Hindlimb muscle (tissue), 1 donor: ENCODE measurements around the gene BRD4. TPM values are rescaled to one million over a fixed set of nuclear protein-coding genes. Genes with fewer than 3 reads are reported as not detected.
A peak's percentile ranks its signal among the peaks of the same experiment; 100 is the strongest.

Experiments
- DNase-seq: peaks from one replicate; pipeline ENCODE4 v3.0.0-alpha.2; 2013
- polyA plus RNA-seq: library from polyadenylated mRNA; unstranded; fragments of 120-200 nt; gene quantifications from one replicate; pipeline ENCODE4 v1.2.1, GENCODE V29; 2013; ENCODE audit not compliant: insufficient read length

BRD4 gene
- polyA plus RNA-seq, 1 donor = 47.5 TPM

DNA sequence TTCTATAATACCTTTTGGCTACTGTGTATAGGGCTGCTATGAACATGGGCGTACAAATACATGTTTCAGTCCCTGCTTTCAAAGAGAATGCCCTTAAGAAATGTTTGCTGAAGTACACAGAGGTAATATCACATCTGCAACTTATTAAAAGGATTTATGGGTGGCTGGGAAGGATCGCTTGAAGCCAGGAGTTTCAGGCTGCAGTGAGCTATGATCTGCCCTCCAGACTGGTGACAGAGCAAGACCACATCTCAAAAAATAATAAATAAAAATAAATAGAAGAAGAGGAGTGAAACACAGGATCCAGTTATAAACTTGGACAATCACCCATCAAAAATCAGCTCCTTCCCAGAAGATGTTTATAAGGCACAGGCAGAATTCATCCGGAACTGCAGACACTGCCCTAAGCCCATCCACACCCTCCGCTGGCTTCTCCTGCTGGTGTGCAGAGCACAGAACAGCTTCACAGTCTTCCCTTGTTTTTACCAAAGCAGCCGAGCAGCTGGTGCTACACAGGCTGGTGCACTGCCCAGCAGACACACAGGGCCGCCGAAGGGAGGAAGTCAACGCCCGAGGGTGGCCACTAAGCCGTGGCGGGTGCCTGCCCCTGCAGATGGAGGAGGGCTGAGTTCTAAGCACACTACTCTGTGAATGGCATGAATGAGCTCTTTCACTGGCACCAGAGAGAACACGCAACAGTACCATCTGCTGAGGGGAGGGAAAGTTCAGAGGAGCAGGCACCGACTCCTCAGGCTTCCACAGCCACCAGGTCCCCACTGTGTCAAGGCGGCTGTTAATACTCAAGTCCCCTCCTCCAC lies 44.0 kb downstream of the BRD4 start:
- no peak for DNase-seq

DNA sequence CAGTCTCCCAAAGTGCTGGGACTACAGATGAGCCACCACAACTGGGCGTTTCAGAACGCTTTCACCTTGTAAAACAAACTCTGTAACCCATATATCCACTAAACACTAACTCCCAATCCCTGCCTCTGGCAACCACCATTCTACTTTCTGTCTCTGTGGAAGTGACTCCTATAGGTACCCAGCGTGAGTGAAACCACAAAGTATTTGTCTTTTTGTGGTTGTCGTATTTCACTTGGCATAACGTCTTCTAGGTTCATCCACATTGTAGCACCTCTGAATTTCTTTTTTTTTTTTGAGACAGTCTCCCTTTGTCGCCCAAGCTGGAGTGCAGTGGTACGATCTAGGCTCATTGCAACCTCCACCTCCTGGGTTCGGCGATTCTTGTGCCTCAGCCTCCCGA lies 44.8 kb downstream of the BRD4 start:
- no peak for DNase-seq

DNA sequence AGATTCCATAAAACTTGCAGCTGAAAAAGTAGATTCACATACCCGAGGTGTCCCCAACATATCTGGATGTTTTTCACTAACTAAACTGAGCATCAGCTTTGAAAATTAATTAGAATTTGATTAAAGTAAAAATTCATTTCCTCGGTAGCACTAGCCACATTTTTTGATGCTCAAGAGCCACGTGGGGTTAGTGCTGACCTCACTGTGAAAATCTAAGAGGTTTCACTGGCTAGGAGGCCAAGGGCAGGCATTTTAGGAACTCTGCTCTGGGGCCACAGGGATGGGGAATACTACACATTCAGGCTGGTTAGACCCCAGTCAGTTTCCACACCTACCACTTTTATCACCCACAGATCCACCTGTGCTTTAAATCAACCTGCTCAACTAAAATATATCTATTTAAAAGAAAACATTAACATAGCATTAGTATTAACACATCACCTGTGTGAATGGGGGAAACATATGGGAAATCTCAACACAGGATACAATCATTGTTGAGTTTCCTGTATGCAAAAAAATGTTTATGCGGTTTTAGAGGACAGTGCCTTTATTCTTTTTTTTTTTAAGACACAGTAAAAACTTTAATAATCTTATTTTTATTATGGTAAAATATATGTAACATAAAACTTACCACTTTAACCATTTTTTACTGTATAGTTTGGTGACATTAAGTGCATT lies 45.5 kb downstream of the BRD4 start:
- no peak for DNase-seq

DNA sequence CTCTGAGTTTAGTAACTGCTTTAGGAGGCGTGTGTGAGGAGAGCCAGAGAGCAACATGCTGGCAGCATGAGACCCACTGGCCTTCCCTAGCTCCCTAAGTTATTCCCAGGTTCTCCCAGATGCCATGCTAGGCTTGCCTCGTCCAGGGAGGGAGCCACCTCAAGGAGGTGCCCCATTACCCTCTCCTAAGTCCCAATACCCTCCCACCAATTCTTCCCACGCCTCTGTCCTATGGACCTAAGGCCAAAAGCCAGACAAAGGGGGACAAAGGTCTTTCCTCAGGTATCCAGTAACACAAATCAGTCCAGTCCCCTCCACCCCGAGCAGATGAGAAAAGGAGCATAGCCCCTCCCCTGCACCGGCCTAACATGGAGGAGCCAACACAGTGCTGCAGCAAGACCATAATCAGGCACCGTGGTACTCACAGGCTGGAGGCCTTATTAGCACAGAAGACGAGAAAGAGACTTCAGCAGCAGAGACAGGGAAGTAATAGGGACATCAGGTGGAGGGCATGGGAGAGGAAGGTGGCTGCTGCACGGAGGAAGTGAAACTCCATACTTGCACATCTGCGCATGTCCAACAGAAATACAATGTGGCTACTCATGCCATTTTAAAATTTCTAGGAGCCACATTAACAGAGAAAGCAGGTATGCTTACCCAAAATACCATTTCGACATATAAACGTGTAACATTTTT lies 46.3 kb downstream of the BRD4 start:
- DNase-seq = no peak

DNA sequence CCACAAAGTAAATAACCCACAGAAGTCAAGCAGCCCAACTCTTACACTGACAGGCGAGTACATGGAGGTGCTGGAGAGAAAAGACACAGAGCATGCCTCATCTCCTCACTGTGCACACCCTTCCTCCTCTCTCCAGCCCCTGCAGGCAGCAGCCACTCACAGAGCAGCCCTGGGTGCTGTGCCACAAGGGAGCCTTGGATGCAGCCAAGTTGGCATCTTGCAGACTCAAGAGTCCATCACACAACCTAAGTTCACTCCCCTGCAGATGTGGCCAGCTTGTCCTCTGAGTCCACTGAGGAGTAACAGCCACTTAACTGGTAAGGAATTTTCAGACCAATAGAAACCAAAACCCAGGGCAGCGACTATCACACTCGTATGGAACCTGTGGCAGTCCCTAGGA lies 47.4 kb downstream of the BRD4 start:
- no peak for DNase-seq

DNA sequence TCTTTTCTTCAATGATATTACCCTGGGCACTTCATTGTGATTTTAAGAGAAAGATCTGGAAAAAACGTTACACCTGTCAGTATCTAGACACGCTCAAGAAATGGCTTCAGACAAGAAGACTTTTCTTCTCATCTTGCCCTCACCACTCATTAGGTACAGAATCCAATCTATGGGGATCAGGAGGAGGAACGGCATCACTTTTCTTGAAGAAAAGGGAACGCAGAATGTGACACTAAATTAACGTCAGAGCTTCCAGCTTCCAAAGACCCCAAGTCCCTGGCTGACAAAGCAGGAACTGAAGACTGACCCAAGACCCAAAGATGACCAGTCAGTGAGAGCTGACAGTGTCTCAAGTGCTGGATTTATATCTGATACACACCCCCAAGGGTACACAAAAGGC lies 48.2 kb downstream of the BRD4 start:
- no peak for DNase-seq

DNA sequence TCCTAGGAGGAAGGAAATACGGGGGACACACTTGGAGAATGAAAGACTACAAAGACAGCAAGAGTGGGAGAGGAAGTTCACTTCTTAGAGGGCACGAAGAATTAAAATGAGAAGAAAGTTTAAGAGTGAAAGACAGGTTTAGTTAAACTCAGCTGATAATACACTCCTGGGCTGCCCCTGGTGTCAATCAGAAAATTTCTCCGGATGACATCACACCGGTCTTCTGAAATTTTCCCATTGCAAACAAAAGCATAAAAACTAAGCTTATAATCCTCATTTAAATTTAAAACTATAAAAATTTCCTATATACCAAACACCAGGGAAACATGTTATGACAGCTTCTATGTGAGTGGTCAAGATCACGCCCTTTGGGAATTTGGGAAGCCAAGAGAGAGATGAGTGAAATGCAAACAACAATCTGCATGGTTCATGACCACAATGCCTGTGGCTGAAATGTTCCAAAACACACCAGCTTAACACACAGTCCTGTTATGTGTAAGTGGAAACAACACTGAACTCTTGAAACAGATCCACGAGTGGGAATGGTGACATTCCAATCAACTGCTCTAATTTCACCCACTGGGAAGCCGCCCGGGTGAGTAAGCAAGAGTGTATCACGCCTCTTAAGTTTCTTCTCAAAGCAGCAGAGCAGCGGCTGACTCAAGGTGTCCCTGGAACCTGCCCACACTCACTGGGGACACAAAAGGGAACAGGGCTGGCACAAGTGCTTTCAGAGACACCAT lies 49.0 kb downstream of the BRD4 start:
- no peak for DNase-seq

DNA sequence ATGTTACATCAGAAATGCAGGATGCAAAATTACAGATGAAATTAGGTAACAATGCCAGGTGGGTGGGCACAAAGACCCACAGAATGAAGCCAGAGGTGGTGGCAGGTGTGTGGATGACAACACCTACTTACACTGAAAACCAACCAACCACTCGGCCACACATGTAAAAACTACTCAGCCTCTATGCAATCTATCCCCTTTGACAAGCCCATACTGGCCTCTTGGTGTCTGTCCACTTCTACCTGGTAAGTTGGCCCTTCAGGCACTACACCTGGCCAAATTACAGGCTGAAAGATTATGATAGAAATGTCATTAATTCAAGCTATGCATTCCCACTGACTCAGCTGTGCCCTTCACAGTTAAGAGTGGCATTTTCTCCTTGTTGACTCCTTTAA lies 50.0 kb downstream of the BRD4 start:
- no peak for DNase-seq

DNA sequence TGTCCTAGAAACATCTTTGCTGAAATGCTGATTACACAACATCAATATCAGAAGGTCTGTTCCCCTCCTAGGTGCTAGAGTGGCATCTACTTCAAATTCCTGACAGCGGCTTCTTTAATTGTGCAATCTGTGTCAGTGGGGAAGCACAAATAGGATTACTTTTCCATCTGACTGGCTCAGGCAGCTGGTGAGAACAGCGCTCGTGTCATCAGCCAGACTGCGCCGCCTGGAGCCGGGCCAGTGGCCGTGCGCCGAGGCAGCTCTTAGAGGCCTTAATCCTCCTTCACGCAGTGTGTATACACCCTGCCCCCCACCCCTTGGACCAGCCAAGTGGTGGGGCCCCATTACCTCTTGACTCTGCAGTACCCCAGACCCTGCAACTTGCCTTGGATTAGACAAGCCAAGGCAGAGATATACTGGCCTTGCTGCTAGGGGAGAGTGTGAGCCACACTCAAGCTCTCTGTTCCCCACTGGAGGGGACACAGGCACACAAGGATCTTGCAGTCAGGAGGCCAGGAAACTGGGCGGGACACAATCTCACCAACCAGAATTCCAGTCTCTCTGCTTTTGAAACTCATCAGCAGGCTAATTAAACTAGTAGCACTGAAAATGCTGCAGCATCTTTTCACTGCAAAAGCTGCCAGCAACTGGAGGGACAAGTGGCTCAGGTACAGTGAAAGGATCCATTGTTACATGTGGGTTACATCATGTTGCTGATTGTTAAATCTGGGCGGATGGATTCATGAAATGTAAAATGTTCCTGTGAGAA lies 51.2 kb downstream of the BRD4 start:
- DNase-seq = peak; percentile 89

DNA sequence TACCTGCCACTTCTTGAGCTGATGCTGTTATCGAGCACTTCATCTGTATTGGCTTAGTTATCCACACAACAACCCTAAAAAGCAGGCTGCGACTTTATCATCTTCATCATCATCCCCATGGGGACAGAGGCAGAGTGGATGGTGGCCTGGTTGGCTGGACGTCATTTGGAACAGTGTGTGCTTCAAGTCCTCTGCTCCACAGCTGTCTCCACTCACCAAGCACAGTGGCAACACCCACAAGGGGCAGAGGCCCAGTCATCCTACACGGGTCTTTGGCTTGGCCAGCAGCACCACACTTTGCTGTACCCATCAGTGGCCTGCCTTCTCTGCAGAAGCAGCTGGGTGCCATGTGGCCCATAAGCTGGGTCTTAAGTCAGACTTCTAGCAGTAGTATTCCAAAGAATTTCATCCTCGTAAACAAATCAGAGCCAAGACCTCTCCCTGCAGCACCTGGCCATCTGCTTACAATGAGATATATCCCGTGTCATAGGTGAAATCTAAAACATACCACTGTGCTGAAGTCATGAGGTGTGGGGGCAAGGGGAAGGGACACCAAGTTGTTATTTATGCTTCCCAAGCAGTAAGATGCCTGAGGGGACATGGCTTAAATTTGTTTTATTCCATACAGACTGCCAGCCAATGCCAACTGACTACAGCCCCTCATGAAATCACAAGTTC lies 52.2 kb downstream of the BRD4 start:
- DNase-seq = no peak

DNA sequence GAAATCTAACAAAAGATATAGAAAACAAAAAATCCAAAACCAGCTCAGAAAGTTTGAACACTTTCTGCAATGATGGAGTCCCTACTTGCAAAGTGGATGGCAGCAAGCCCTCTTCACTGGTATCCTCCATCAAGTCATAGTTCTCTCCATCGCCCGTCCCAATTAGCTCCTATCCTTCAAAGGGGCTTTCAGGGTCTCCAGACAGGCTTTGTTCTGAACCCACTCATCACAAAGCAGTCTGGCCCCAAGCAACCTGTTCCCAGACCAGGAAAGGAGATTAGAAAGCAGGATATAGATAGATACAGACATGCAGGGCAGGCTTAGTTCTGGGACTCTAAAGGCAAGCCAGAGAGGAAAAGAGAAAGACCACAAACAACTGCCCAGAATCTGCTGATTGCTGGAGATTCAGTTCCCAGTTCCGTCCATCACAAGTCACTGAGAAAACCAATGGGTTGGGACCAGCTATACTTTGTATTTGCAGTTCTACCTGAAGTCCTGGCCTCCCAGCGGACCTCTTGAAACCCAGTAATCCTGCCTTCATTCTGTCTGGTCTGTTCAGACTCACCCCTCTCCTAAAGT lies 52.9 kb downstream of the BRD4 start:
- DNase-seq = no peak

DNA sequence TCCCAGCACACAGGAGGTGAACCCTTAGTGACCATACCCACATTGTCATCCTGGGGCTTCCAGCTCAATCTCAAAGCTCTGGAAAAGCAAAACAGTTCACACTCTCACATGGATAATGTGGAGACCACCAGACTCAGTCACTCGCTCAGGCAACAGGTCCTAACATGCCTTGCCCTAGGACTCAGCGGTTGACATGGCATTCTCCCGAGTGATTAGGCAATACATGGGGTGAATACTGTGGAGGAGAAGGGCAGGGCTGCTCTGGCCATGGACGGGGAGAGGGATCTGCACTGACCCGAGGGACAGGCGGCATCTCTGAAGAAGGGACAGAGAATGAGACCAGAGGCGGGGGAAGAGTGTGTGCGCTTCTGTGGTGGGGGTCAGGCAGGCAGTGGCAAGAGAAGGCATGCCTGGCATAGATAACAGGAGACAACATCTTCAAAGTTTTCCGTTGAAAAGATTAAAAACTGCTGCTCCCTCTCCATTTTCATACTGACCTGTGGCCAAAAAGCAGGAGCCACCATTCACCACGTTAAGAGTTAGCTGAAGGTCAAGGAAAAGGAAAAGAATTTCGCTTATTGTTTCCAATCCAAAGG lies 55.6 kb downstream of the BRD4 start:
- no peak for DNase-seq

DNA sequence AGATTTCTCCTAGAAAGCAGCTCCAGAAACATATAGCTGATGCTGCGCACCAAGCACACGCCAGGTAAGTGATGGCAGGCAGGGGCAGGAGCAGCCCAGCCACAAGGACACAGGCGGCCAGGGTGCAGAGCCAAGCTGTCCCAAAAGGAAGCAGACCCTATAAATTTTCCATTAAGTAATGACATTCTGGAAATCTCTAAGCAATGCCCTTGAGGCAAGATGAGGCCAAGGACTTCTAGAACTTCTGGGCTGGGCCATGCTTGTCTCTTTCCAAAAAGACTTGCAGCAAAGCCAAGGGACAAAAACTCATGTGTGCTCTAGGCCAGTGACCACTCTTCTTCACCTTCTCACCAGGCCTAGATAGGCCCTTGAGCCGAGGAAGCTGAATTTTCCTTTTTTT lies 57.9 kb downstream of the BRD4 start:
- DNase-seq = no peak

DNA sequence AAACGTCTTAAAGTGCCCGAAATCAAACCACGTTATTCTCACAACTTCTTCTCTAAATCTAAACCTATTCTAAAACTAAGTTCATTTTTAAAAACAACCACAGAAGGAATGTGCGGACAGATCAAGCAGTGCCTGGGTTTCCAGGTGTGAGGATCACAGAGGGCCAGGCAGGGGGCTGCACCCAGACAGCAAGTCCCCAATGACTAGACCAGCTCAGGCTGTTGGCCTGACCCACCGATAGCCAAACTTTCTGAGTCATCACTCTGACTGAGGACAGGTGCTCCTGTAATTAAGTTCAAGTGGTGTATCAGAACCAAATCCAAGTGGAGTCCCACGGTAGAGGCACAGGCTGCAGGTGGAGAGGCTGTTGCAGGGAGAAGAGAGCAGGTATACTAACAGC lies 62.5 kb downstream of the BRD4 start:
- no peak for DNase-seq

DNA sequence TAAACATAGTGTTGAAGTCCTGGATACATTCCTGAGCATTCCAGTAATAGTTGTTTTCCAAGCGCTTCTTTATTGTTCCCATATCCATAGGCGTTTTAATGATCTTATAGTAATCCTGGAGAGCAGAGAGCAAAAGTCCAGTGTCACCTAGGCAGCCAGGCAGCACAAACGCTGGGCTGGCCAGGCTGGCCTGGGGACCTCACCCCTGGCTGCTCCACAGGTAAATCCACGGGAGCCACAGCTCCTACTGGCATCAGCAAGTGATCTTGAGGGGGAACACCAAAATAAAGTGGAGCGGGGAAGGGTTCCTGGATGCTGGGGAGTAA lies 63.4 kb downstream of the BRD4 start:
- DNase-seq = no peak

DNA sequence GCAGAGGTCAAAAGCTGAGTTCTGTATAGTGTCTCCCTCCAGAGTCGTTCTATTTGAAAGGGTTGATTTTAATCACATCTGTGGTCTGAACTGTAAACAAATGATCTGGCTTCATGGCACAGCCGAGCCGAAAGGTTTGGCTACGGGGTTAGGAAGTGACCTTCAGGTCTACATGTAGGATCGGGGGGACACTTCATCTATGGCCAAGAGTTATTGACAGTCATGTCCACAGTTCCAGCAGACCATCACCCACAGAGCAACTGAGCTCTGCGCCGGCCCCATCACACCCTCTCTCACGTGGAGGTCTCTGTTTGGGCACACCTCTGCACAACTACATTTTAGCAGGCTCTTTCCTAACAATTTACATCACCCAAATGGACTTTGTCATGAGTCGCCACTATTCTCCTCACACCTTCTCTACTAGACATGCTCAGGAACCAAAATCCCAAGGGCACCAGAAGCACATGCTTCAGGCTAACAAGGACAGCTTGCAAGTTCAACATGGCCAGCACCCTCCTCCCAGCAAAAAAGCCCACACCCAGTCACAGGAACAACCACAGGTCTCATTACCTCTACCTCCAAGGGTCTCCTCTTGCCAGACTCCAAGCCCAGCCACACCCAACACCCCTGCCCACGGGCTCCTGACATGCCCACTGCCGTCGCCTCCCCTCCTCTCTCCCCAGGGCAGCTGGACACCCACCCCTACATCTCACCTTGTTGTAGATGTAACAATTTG lies 64.0 kb downstream of the BRD4 start:
- no peak for DNase-seq

DNA sequence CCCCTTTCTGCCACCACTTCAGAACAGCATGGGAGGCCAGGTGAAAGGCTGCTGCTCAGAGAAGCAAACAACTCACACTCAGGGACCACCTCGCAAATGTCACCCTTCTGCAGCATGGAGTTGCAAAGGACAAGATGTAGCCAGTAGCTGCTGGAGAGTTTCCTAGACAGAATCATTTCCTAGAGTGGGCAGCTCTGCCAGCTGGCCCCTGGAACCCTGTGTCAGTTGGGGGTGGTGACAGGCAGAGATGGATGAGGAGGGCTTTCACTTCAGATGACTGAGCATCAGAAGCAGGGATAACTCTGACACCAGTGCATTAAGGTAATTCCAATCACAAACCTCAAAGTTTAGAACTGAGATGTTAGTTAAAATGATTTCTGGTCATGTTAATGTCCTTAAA lies 65.7 kb downstream of the BRD4 start:
- no peak for DNase-seq

DNA sequence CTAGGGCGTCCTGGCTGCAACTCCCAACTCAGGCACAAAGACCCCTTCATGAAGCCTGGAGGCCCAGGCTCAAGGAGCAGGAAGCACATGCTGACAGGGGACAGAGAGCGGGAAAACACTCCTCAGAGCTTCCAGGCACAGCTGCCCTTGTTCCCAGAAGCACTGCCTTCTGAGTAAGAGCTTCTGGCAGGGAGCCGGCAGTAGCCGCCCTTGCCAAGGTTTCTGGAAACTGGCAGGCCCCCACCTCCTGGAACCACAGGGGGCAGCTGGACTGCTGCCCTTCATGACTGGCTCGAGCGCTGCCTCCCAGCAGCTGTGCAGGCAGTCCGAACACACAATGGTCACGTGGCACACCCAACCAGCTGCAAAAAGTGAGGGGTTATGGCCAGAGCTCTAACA lies 66.5 kb downstream of the BRD4 start:
- DNase-seq = peak; percentile 84

DNA sequence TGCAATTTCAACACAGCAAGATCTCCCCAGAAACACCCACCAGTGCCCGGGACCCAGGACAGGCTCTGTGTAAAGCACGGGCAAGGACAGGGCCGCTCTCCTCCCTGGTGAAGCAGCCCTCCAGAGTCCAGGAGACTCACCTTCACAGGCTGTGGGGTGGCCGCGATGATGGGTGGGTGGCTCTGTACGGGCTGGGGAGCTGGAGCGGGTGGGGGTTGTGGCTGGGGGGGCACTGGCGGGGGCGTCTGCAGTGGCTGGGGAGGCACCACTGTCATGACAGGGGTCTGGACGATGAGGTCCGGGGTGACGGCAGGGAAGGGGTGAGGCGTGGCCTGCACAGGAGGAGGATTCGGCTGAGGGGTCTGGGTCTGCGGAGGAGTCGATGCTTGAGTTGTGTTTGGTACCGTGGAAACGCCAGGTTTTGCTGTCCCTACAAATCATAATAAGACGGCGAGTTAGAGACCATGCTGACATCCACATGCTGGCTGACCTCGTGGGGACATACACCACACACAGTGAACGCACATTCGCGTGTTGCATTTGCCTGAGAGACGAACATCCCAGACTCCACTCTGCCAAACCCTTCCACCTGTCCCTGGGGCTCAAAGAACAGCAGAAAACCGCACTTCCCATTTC lies 67.0 kb downstream of the BRD4 start:
- no peak for DNase-seq

DNA sequence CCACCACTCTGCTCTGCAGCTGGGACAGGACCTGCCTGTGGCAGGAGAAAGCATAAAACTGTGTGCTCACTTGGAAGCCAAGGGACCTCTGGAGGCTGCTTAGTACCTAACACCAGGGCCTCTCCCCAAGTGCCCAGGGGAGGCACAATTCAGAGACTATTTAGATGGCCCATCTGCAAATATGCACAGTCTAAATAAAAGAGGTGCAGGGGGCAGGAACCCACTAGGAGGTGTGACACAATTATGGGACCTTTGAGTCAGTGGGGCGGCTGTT lies 67.5 kb downstream of the BRD4 start:
- DNase-seq = no peak
